Activated CD4-positive, alpha-beta T cell treated with anti-CD3 and anti-CD28 coated beads for 36 hours (primary cell): ENCODE measurements around the gene MDH1B. TPM values are rescaled to one million over a fixed set of nuclear protein-coding genes. Genes with fewer than 3 reads are reported as not detected.
"Not testable (repeated sequence)": the region's sequence is repeated elsewhere in the genome, so short reads cannot be mapped to it uniquely, and the experiment has no call there.

Experiments used
- ATAC-seq: fragments of 200-7000 bp; cut with Tn5 transposase; one replicate; pipeline ENCODE4 v1.10.0; 2021; ENCODE audit warnings: mild to moderate bottlenecking, moderate library complexity
- CTCF ChIA-PET: fragments of 350-600 bp; sonication (Branson Sonifier 250); formaldehyde crosslinking; loops from one replicate; lab custom pipeline; 2021; ENCODE audit warnings: antibody characterized with exemption; lab: Charles Lee
- POLR2A ChIA-PET: fragments of 350-600 bp; sonication (Branson Sonifier 250); formaldehyde crosslinking; loops from one replicate; lab custom pipeline; 2021; ENCODE audit warnings: antibody characterized with exemption, inconsistent platforms; lab: Charles Lee
- DNase-seq: peaks from one replicate; pipeline ENCODE4 v3.0.0-alpha.2; 2020
- H3K27ac Mint-ChIP-seq: one replicate; pipeline ENCODE4 v1.8.0; 2021; ENCODE audit warnings: mixed read lengths
- H3K27me3 Mint-ChIP-seq: one replicate; pipeline ENCODE4 v1.8.0; 2021; ENCODE audit warnings: mixed read lengths
- H3K36me3 Mint-ChIP-seq: one replicate; pipeline ENCODE4 v1.8.0; 2021; ENCODE audit warnings: low read depth, mixed read lengths
- H3K4me1 Mint-ChIP-seq: one replicate; pipeline ENCODE4 v1.8.0; 2021; ENCODE audit warnings: mixed read lengths
- H3K4me3 Mint-ChIP-seq: one replicate; pipeline ENCODE4 v1.8.0; 2021; ENCODE audit warnings: mild to moderate bottlenecking, moderate library complexity, mixed read lengths
- H3K9me3 Mint-ChIP-seq: one replicate; pipeline ENCODE4 v1.8.0; 2021; ENCODE audit warnings: low read depth, mixed read lengths
- intact Hi-C, 2 experiments: fragments of 100-400 bp; cut with DNase I in 1 of 2; cut with micrococcal nuclease in 1 of 2; formaldehyde crosslinking; loops; one replicate each; pipeline versions ENCODE4 v1.14.2 to v1.15.1; 2022 to 2024; cut with DNase I, micrococcal nuclease
- total RNA-seq, 2 experiments: library from RNA; stranded (reverse); gene quantifications; one replicate each; pipeline ENCODE4 v1.2.3, GENCODE V29; 2021

MDH1B gene
- 1 to 10 TPM in 1 of 2 experiments, under 1 TPM in 1; 0.83 to 1.3 TPM for total RNA-seq

GRCh38 chr2:206765242-206766056 lies at the start of gene MDH1B, which contains the start of gene FASTKD2:
TSS of gene MDH1B (minus strand) at chr2:206765328. CDS start at chr2:206765271, 57 bp downstream.
TSS of gene FASTKD2 (plus strand) at chr2:206765606. CDS start at chr2:206766694, 1,088 bp downstream.
- Mint-ChIP-seq H3K36me3 (peaks cover 23% of the 10 kb centered on the region), H3K4me1 (peaks cover 37% of the 10 kb centered on the region), H3K9me3 (no peaks in the 10 kb centered on the region), H3K4me3 (peak within 1 kb of the TSS; percentile 93), H3K27ac (peak within 1 kb of the TSS; percentile 98), H3K27me3 (no peaks in the 10 kb centered on the region)
- POLR2A ChIA-PET: interaction anchor here (0.7 to 1.1 kb wide), 5 partner anchors 17 to 764 kb away, joined by 3 to 4 read pairs (median 3); partner anchors contain the start of genes CREB1, EEF1B2 and KLF7
- DNase-seq (peak; percentile 93), ATAC-seq (peak; percentile 87)
- intact Hi-C loops: loop anchor here (1.0 to 5.0 kb wide), 8 partner anchors 28 to 1502 kb away; partner anchors contain the start of genes METTL21A (in 2 of the 2), CREB1 (in 1 of the 2), EEF1B2 (in 1 of the 2) and NDUFS1 (in 1 of the 2)
- CTCF ChIA-PET: interaction anchor here (0.8 to 1.6 kb wide), 6 partner anchors 15 to 860 kb away, joined by 3 to 9 read pairs (median 3); partner anchors contain the start of gene METTL21A

- CTCF ChIA-PET: no interaction called here
- no peak overlapping the region for H3K27ac Mint-ChIP-seq
- H3K4me1 Mint-ChIP-seq: no peaks in the 10 kb centered on the region
- intact Hi-C loops: no loop called here
- H3K27me3 Mint-ChIP-seq: no peaks in the 10 kb centered on the region
- H3K4me3 Mint-ChIP-seq: no peak overlapping the region
- H3K9me3 Mint-ChIP-seq: no peaks in the 10 kb centered on the region
- POLR2A ChIA-PET: no interaction called here
- ATAC-seq (no peak), DNase-seq (no peak)
- H3K36me3 Mint-ChIP-seq: no peaks in the 10 kb centered on the region
Measured at GRCh38 chr2:206814498-206814897, 49.4 kb upstream of the MDH1B start.

GRCh38 chr2:206812471-206812870 lies 47.3 kb upstream of the MDH1B start:
- intact Hi-C loops, CTCF ChIA-PET, H3K4me1 Mint-ChIP-seq, H3K27ac Mint-ChIP-seq, POLR2A ChIA-PET, DNase-seq, ATAC-seq, H3K4me3 Mint-ChIP-seq, H3K9me3 Mint-ChIP-seq, H3K27me3 Mint-ChIP-seq, H3K36me3 Mint-ChIP-seq: not testable (repeated sequence)

- DNase-seq, POLR2A ChIA-PET, H3K36me3 Mint-ChIP-seq, H3K4me3 Mint-ChIP-seq, H3K27ac Mint-ChIP-seq, CTCF ChIA-PET, intact Hi-C loops, H3K4me1 Mint-ChIP-seq, H3K27me3 Mint-ChIP-seq, ATAC-seq, H3K9me3 Mint-ChIP-seq: not testable (repeated sequence)
Measured at GRCh38 chr2:206807624-206808023, 42.5 kb upstream of the MDH1B start.

GRCh38 chr2:206805887-206806607 lies 40.9 kb upstream of the MDH1B start:
- Mint-ChIP-seq H3K9me3 (no peaks in the 10 kb centered on the region), H3K36me3 (no peaks in the 10 kb centered on the region), H3K4me3 (no peak overlapping the region), H3K27me3 (no peaks in the 10 kb centered on the region), H3K4me1 (no peaks in the 10 kb centered on the region), H3K27ac (no peak overlapping the region)
- POLR2A ChIA-PET: no interaction called here
- CTCF ChIA-PET: interaction anchor here (0.7 kb wide), 1 partner anchor 113 kb away, joined by 3 read pairs; no protein-coding TSS in a partner anchor
- intact Hi-C loops: no loop called here
- no peak for ATAC-seq
- no peak for DNase-seq

- H3K27me3 Mint-ChIP-seq: no peaks in the 10 kb centered on the region
- ChIA-PET CTCF (interaction anchor here (1.0 to 2.6 kb wide), 3 partner anchors 10 to 22 kb away, joined by 3 to 7 read pairs (median 6); no protein-coding TSS in a partner anchor), POLR2A (no interaction called here)
- no peak overlapping the region for H3K4me3 Mint-ChIP-seq
- ATAC-seq (no peak), DNase-seq (no peak)
- H3K4me1 Mint-ChIP-seq: peaks cover 13% of the 10 kb centered on the region
- no peak overlapping the region for H3K27ac Mint-ChIP-seq
- no peaks in the 10 kb centered on the region for H3K36me3 Mint-ChIP-seq
- intact Hi-C loops: loop anchor here in 1 of 2 experiments (5.0 kb wide), 1 partner anchor 178 kb away; no protein-coding TSS in a partner anchor
- no peaks in the 10 kb centered on the region for H3K9me3 Mint-ChIP-seq
Measured at GRCh38 chr2:206804326-206804725, 39.2 kb upstream of the MDH1B start.

- CTCF ChIA-PET: interaction anchor here (0.5 to 2.6 kb wide), 3 partner anchors 21 to 609 kb away, joined by 3 to 7 read pairs (median 5); partner anchors contain the start of genes FASTKD2 and MDH1B
- H3K4me1 Mint-ChIP-seq: peaks cover 25% of the 10 kb centered on the region
- H3K27me3 Mint-ChIP-seq: no peaks in the 10 kb centered on the region
- no peak for ATAC-seq
- intact Hi-C loops: loop anchor here in 1 of 2 experiments (5.0 kb wide), 1 partner anchor 179 kb away; no protein-coding TSS in a partner anchor
- POLR2A ChIA-PET: no interaction called here
- H3K36me3 Mint-ChIP-seq: no peaks in the 10 kb centered on the region
- H3K9me3 Mint-ChIP-seq: no peaks in the 10 kb centered on the region
- no peak overlapping the region for H3K27ac Mint-ChIP-seq
- no peak overlapping the region for H3K4me3 Mint-ChIP-seq
- no peak for DNase-seq
Measured at GRCh38 chr2:206802654-206803514, 37.8 kb upstream of the MDH1B start.

GRCh38 chr2:206801418-206802189 lies 36.5 kb upstream of the MDH1B start:
- no peaks in the 10 kb centered on the region for H3K9me3 Mint-ChIP-seq
- ChIA-PET POLR2A (no interaction called here), CTCF (interaction anchor here (0.7 to 3.3 kb wide), 14 partner anchors 11 to 765 kb away, joined by 3 to 32 read pairs (median 3); partner anchors contain the start of genes FASTKD2 and MDH1B)
- ATAC-seq (no peak), DNase-seq (no peak)
- no peak overlapping the region for H3K27ac Mint-ChIP-seq
- H3K4me3 Mint-ChIP-seq: no peak overlapping the region
- H3K36me3 Mint-ChIP-seq: peaks cover under 1% of the 10 kb centered on the region
- H3K27me3 Mint-ChIP-seq: no peaks in the 10 kb centered on the region
- intact Hi-C loops: loop anchor here (2.0 to 5.0 kb wide), 4 partner anchors 181 to 671 kb away; no protein-coding TSS in a partner anchor
- peaks cover 31% of the 10 kb centered on the region for H3K4me1 Mint-ChIP-seq

- Mint-ChIP-seq H3K27me3 (no peaks in the 10 kb centered on the region), H3K4me1 (peaks cover 31% of the 10 kb centered on the region), H3K4me3 (peak overlapping the region; percentile 22), H3K36me3 (peaks cover 3% of the 10 kb centered on the region), H3K9me3 (no peaks in the 10 kb centered on the region), H3K27ac (peak overlapping the region; percentile 52)
- peak; percentile 40 for ATAC-seq
- peak; percentile 61 for DNase-seq
- intact Hi-C loops: loop anchor here (1.0 to 5.0 kb wide), 5 partner anchors 182 to 673 kb away; no protein-coding TSS in a partner anchor
- POLR2A ChIA-PET: no interaction called here
- CTCF ChIA-PET: interaction anchor here (0.8 to 3.3 kb wide), 22 partner anchors 10 to 766 kb away, joined by 3 to 32 read pairs (median 3); no protein-coding TSS in a partner anchor
Measured at GRCh38 chr2:206800506-206801417, 35.6 kb upstream of the MDH1B start.
